GM12875 (cell line): ENCODE results near the gene ADAMTSL1.

Experiments used
- H3K4me3 ChIP-seq: one replicate; pipeline ENCODE4 v1.5.1; 2011; ENCODE audit warnings: low read depth, low read length, control low read depth
- TF ChIP-seq, protein P1 (sequence below): IDR thresholded peaks from 2 replicates; pipeline ENCODE4 v1.5.1; 2011; ENCODE audit warnings: low read depth, mild to moderate bottlenecking, control low read depth, inconsistent platforms, low read length, moderate library complexity, borderline replicate concordance; ENCODE audit not compliant: insufficient read depth

The ADAMTSL1 gene

DNA sequence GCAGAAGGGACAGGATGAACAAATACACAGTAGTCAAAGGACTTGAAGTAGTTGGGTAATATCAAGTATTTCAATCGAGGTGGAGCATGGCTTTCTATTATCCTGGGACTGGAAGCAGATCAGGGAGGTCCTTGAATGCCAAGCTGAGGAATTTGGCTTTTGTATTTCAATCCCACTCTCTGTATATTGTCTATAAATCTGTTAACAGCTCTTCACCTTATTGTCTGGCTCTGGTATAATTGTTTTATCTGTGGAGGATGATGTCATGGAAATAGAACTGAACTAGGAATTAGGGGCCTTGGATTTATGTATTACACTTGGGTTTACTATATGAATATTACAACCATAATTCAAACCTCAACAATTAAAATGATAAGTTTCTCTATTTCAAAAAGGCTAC is 6.3 kb upstream of the ADAMTSL1 start:
- no peak overlapping the region for H3K4me3 ChIP-seq
- TF ChIP-seq, protein P1, sequence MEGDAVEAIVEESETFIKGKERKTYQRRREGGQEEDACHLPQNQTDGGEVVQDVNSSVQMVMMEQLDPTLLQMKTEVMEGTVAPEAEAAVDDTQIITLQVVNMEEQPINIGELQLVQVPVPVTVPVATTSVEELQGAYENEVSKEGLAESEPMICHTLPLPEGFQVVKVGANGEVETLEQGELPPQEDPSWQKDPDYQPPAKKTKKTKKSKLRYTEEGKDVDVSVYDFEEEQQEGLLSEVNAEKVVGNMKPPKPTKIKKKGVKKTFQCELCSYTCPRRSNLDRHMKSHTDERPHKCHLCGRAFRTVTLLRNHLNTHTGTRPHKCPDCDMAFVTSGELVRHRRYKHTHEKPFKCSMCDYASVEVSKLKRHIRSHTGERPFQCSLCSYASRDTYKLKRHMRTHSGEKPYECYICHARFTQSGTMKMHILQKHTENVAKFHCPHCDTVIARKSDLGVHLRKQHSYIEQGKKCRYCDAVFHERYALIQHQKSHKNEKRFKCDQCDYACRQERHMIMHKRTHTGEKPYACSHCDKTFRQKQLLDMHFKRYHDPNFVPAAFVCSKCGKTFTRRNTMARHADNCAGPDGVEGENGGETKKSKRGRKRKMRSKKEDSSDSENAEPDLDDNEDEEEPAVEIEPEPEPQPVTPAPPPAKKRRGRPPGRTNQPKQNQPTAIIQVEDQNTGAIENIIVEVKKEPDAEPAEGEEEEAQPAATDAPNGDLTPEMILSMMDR = no peak

DNA sequence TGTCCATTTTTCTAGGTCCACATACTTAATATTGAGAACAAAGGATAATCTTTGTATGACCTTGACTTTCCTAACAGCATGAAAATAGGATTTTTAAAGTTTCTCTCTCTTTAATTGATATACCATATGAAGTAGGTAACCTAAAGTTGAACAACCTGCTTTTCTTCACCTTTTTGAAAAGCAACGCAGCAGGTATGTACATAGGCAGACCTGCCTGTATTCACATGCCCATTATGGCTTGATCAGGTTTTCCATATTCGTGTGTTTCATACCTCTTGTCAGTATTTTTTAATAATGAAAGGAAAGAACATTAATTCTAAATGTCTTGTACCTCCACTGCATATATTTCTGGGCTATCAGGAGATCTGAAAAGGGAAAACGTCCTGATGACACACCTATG is 1.5 kb upstream of the ADAMTSL1 start:
- no peak overlapping the region for H3K4me3 ChIP-seq
- TF ChIP-seq, protein P1 = no peak

DNA sequence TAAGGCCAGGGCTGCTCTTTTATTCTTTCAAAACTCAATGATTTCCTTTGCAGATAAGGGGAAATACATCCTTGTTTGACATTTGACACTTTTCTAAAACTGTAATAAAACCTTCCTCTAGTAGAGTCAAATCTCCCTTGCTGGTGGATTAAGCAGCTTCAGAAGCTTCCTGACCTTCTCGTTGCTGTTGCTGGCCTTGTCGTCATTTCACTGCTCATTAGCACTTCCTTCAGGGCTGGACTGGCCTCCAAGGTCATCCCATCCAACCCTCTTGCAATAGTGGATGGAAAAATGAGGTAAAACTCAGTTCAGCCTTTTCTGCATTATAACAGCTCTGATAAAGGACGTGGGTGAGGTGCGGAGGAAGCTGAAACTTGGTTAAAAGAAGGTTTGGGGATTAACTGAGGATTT is 1.1 kb upstream of the ADAMTSL1 start:
- H3K4me3 ChIP-seq = no peak overlapping the region
- TF ChIP-seq, protein P1 = no peak

DNA sequence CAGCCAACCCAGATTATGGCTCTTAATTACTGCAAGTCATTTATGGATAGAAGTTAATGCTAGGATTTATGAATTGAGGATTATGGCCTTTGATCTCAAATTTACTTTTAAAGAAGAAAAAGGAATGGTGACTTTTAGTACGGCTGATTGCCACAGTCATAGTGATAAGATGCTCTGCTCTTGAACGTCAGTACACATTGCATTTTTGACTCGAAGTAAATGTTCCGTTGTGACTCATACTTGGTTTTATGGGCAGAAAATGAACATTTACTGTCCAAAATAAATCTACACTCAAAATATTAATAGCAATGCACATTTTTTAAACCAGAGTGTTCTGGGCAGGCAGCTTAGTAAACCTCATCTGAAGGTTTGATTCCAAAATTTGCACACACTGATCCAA is 830 bp downstream of the ADAMTSL1 start:
- TF ChIP-seq, protein P1 = no peak
- H3K4me3 ChIP-seq = no peak overlapping the region

DNA sequence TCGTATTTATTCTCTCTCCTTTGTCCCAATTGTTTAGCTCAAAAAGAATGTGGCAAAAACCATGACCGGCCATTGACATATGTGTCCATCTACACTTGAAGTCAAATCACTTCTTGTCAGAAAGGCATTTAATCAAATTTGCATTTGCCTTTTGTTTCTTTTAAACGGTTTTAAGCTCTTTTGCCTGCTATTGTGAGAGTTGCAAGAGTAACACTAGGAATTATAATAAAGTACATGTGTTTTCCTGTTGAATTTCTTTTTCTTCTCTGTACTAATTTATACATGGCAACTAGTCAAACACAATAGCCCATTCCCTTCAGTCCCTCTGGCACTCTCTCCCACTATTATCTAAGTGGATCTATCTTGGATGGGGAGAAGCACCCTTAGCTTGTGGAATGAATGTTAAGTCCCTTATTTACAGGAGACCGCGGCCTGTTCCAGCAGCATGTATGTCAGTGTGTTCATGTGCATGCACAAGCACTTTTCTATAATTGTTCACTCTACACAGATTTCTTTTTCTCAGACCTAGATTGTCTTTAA is 3.2 kb downstream of the ADAMTSL1 start:
- TF ChIP-seq, protein P1 = no peak

DNA sequence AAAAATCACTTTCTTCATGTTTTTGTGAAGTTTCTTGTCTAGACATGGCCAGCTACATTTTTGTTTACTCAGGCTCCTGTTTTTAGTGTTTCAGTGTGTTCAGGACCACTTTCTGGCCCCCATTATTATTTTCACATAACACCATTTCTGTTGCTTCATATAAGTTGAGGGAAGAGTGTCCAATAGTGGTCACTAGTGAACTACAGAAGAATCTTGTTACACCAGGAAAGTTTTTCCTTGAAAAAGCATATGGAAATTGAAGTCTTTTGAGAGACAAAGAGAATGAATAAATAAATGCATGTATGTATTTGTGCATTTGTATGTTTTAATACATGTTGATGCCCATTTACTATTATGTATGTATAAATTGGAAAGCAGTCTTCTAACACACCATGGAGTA is 3.8 kb downstream of the ADAMTSL1 start:
- TF ChIP-seq, protein P1 = no peak
- H3K4me3 ChIP-seq = no peak overlapping the region

More for the DNA sequence above, 3.2 kb downstream of the ADAMTSL1 start:
- no peak overlapping the region for H3K4me3 ChIP-seq

DNA sequence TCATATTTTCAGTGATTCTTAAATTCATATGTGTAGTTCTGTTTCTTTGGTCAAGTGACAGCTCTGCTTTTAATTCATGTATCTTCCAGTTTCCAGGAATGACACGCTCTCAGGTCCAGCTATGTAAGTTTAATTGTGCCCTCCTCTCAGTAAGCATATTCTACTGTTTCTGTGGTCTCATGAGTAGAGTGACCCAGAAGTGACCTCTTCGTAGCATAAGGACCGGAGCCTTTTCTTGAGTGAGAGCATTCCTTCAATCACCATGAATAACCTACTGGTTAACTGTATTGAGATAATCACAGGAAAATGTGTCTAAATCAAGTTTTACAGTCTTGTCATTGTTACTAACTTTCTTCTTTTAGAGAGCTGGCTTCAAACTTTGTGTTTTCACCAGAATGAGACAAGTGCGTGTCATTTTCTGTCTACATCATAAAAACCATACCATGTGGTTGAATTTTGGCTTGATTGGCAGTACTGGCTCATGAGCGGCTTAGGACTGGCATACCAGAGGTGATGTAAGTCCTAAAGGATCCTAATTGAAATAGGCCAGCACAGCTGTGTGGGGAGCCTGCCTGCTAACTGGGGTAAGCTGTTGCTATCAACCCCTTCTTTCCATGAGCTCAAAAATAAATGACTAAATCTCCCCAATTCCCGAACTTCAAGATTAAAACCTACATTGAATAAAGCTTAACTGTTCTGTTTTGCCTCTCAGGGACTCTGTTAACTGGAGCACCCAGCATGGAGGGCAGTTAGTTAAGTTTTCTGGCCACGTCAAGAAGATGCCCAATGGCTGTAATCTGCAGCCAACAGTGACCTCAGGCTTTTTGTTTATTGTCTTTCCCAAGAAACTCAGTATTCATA is 4.8 kb downstream of the ADAMTSL1 start:
- TF ChIP-seq, protein P1 = no peak
- H3K4me3 ChIP-seq = no peak overlapping the region
